ENCODE data around the gene ALPI.
A peak's percentile ranks its signal among the peaks of the same experiment; 100 is the strongest.

ALPI gene

DNA sequence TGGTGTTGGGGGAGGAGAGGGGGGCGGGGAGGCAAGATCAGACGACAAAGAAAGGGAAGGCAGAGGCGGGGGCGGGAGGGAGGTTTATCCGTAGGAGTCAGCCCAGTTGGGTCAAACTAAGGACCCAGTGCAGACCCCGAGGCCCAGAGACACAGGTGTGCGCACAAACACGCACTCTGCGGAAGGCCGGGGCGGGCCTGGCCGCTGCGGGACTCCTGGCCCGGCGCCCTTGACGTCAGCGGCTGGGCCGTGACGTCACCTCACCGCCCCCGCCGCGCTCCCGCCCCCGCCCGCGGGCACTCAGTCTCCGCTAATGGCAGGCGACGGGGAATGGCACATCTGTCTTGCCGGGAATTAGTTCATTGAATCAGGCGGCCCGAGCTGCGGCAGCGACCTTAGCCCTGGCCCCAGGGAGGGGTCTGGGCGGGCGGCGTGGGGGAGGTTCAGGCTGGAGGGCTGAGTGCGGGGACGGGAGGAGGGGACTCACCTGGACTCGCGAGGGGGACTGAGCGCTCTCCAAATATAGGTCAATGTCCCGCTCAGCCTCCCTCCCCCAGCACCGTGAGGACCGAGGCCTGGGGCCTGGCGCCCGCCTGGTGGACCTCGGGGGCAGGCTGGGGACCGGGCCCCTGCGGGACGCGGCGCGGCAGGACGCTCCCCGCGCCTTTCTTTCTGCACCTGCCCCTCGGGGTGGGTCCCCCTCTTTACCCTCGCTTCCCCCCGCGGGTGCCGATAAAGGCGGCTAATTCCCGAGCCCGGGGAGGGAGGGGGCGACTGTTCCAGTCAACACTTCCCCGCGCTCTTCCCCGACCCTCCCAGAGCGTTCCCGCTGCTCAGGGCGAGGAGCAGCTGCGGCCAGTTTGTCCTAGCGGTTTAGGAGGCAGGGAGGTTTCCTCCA lies 47.2 kb downstream of the ALPI start:
- peak; percentile 51 for DNase-seq

DNA sequence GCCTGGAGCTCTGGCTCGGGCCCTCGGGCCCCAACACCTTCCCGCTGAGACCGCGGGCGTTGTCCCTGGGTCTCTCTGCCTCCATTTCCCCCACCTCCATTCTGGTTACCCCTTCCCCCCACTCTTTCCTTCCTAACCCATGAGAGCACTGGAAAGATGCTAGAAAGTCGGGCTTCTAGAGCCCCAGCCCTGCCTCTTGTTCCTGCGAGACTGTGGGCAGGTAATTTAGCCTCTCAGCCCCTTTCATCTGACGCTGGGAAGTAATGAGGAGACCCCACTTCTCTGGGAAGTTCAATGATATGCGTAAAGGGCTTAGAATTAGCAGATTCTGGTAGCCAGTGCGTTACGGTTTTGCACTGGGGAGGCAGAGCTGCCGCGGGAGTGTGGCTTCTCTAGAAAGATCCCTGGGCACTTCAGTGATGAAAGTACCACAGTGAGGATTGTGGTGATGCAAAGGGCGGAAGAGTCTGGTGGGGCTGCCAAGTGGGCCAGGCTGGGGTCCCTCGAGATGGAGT lies 47.9 kb downstream of the ALPI start:
- DNase-seq: no peak

DNA sequence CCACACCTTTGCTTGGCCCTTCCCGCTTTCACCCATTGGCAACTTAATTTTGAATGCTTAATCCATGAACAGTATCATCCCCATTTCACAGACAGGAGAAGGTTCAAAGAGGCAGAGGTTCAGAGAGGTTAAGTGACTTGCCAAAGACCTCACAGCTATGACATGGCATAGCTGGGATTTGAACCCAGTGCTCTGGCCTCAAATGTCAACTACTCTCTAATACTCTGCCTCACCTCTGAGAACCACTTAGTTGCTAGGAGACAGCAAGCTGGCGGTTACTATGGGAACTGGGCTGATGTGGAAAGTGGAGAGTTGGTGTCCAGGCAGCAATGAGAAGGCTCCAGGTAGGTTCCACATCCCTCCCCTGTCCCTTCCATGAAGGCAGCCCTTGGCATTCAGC lies 48.5 kb downstream of the ALPI start:
- DNase-seq: no peak

DNA sequence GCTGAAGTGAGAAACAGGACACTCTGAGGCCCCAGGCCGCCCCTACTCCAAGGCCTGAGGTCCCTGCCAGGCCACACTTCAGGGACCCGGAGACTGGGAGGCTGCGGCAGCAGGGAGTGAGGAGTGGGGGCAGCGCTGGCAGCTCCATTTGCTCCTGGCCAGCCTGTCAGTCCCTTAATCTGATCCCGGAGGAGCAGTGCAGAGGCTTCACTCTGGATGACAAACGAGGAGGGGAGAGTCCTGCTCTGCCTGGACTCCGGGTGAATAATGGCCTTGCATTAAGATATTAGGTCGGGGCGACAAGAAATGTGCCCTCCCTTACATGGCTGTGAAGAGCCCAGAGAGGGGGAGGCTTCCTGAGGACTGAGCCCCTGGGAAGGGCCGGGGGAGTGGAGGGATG lies 49.9 kb downstream of the ALPI start:
- no peak for DNase-seq

DNA sequence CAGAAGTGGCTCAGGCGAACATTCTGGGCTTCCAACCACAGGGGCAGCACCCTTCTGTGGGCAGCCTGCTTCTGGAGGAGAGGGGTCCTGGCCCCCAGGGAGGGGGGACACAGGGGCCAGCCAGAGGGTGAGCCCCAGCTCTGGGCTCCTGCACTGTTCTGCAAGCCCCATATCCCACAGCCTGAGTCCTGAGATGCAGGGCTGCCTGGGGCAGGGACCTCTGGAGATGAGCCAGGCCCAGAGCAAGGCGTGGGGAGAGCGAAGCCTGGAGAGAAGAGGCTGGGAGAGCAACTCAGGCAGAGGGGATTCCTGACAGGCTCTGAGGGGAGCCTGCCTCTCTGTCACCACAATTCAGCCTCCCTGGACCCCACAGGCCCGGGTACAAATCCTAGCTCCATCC lies 50.8 kb downstream of the ALPI start:
- DNase-seq: no peak

DNA sequence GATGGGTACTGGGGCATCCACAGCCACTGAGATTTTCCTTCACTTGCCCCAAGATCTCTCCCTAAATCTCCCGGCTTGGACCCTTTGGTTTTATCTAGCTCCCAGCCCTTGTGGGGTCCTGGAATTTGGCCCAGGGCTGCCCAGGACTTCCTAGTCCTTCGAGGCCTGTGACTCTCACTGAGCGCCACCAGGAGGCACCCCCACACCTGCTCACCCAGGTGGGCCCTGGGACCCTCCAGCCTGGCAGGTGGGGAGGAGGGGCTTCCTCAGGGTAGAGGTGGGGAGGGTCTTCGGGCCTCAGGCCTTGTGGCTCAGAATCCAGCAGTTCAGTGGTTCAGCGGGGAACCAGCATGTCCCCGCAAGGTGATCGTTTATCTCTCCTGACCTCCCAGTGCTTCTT lies 52.3 kb downstream of the ALPI start:
- no peak for DNase-seq

All from stimulated activated CD4-positive, alpha-beta T cell treated with anti-CD3 and anti-CD28 coated beads, Interleukin-15, amount 100 ng/mL, for 24 hours (primary cell).